Astrocyte (in vitro differentiated cells and primary cell): ENCODE results near the gene GTF3C1.

Experiments used
- EZH2 ChIP-seq: IDR thresholded peaks from 2 replicates; pipeline ENCODE4 v1.6.1; 2012; ENCODE audit warnings: mild to moderate bottlenecking, low read length, inconsistent platforms; ENCODE audit not compliant: insufficient read depth
- TF ChIP-seq, protein P1 (sequence below): IDR thresholded peaks from 2 replicates; pipeline ENCODE4 v1.5.1; 2011; ENCODE audit warnings: low read depth, mild to moderate bottlenecking, inconsistent platforms, low read length, moderate library complexity; ENCODE audit not compliant: insufficient read depth

DNA sequence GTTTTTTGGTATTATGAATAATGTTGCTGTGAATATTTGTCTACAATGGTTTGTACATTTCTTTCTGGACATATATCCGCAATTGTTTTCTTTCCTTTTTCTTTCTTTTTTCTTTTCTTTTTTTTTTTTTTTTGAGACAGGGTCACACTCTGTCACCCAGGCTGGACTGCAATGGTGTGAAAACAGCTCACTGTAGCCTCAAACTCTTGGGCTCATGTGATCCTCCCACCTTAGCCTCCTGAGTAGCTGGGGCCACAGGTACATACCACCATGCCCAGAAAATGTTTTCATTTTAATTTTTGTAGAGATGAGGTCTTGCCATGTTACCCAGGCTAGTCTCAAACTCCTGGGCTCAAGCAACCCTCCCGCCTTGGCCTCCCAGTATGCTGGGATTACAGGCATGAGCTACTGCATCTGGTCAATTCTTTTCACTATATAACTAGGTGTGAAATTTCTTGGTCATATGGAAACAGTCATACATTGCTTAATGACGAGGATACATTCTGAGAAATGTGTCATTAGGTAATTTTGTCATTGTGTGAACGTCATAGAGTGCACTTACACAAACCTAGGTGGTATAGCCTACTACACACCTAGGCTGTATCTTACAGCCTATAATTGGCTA is 132.6 kb downstream of the GTF3C1 start:
- TF ChIP-seq, protein P1, sequence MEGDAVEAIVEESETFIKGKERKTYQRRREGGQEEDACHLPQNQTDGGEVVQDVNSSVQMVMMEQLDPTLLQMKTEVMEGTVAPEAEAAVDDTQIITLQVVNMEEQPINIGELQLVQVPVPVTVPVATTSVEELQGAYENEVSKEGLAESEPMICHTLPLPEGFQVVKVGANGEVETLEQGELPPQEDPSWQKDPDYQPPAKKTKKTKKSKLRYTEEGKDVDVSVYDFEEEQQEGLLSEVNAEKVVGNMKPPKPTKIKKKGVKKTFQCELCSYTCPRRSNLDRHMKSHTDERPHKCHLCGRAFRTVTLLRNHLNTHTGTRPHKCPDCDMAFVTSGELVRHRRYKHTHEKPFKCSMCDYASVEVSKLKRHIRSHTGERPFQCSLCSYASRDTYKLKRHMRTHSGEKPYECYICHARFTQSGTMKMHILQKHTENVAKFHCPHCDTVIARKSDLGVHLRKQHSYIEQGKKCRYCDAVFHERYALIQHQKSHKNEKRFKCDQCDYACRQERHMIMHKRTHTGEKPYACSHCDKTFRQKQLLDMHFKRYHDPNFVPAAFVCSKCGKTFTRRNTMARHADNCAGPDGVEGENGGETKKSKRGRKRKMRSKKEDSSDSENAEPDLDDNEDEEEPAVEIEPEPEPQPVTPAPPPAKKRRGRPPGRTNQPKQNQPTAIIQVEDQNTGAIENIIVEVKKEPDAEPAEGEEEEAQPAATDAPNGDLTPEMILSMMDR: no peak
- no peak for TF ChIP-seq EZH2
